C4-2B (cell line): ENCODE measurements around the gene PTK6.

Source experiments
- ZFX ChIP-seq: fragments of 450-650 bp; IDR thresholded peaks from 2 replicates; pipeline ENCODE4 v1.6.1; 2017
- TF ChIP-seq, protein P1 (sequence below): fragments of 450-650 bp; conservative IDR thresholded peaks from 2 replicates; pipeline ENCODE4 v1.5.1; 2017; ENCODE audit warnings: mild to moderate bottlenecking

DNA sequence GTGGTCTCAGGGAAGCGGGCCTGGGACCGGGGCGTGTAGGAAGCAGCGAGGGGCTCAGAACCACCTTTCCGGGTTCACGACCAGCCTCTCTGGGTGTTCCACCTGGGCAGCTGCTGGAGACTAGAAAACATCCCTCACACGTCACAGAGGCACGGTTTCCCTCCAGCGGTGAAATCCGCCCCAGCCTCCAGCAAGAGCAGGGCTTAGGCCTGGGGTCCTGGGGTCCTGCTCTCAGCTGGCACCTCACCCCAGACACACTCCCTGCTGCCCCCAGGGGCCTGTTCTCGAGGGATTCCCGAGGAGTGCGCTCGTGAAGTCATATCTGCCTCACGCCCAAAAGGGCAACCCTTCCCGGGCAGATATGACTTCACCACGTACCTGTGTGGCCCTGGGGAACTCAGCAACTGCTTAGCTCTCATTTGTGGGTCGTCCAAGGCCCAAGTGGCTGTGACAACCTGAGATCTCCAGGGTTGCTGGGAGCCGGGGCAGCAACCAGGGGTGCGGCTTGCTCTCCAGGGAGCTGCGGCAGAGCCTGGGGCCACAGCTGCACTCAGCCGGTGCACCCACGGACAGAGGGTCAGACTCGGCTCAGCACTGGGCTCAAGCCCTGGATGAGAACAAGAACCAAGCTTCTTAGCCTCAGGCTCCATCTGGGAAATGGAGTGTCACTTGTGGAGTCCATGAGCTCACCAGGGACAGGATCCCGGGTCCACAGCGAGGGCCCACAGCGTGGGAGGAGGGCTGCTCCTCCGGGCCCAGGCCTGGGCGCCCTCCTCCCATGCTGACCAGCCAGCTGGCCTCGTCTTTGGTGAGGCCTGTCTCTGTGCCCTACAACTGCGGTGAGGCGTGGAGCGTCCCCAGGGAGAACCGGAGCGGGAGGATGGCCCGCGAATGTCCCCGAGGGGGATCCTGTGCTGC is 17.4 kb upstream of the PTK6 start:
- TF ChIP-seq, protein P1, sequence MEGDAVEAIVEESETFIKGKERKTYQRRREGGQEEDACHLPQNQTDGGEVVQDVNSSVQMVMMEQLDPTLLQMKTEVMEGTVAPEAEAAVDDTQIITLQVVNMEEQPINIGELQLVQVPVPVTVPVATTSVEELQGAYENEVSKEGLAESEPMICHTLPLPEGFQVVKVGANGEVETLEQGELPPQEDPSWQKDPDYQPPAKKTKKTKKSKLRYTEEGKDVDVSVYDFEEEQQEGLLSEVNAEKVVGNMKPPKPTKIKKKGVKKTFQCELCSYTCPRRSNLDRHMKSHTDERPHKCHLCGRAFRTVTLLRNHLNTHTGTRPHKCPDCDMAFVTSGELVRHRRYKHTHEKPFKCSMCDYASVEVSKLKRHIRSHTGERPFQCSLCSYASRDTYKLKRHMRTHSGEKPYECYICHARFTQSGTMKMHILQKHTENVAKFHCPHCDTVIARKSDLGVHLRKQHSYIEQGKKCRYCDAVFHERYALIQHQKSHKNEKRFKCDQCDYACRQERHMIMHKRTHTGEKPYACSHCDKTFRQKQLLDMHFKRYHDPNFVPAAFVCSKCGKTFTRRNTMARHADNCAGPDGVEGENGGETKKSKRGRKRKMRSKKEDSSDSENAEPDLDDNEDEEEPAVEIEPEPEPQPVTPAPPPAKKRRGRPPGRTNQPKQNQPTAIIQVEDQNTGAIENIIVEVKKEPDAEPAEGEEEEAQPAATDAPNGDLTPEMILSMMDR = no peak
- no peak for TF ChIP-seq ZFX
